GM18511 (cell line): ENCODE results near the gene FAM32A.

Source experiments
- ATAC-seq: cut with Tn5 transposase; IDR thresholded peaks from one replicate; pipeline ENCODE4 v1.9.1; 2021; ENCODE audit warnings: mild to moderate bottlenecking, moderate library complexity; ENCODE audit not compliant: unreplicated experiment

FAM32A gene

DNA sequence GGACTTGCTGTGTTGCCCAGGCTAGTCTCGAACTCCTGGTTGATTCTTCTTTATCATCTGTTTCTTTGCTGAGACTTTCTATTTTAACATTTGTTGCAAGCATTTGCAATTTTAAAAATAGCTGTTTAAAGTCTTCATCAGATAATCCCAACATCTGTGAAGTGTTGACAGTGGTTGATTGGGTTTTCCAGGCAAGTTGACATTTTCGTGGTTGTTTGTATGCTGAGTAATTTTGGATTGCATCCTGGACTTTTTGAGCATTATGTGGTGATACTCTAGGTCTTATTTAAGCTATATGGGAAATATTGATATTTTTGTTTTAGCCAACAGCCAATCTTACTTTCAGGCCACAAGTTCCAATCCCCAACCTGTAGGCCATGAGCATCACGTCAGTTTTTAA, 37.6 kb downstream of the FAM32A start:
- no peak for ATAC-seq

DNA sequence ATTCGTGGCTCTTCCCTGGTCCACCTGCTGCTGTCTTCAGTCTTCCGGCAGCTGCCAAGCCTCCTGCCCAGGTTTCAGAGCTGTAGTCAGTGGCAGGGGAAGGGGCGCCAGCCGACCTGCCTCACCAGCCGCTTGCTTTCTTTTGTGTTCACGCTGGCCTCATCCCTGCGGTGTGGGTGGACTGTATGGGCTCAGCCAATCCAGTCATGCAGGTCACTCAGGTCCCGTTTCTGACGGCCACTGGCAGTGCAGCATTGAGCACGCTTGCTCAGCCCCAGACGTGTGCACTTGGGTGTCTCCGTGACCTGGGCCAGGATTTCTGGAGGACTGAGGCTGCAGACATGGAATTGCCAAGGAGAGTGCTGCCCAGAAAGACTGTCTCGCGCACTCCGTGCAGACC, 38.5 kb downstream of the FAM32A start:
- no peak for ATAC-seq

DNA sequence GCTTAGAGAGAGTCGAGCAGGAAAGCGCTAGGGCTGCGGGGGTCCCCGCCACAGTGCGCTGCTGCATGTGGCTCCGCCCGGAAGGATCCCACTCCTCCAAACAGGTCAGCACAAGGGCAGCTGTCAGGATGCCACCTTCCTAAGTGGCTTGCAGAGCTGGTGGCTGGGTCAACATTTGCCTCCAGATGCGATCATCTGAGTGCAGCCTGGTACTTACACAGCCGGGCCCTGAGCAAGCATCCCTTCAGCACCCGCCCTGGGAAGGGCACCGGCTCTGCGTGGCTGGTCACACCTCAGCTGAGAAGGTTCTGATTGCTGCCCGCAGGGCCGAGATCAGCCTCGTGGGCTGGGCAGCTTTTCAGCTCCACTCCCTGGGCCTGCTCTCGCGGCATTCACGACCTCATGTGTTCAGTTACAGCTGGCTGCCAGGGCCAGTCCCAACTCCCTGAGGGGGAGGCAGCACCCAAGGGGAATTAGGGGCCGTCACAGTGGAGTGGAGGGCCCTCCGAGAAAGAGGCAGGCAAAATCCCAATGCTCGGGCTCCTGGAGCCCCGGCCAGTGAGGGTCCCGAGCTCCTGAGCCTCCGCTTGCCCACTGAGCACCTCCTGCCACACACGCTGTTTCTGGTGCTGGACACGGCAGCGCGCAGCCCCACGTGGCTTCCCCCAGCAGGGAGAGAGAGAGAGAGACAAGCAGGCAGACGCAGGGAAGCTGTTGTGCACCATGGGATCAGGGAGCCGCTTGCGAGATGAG, 39.3 kb downstream of the FAM32A start:
- ATAC-seq, result no peak

DNA sequence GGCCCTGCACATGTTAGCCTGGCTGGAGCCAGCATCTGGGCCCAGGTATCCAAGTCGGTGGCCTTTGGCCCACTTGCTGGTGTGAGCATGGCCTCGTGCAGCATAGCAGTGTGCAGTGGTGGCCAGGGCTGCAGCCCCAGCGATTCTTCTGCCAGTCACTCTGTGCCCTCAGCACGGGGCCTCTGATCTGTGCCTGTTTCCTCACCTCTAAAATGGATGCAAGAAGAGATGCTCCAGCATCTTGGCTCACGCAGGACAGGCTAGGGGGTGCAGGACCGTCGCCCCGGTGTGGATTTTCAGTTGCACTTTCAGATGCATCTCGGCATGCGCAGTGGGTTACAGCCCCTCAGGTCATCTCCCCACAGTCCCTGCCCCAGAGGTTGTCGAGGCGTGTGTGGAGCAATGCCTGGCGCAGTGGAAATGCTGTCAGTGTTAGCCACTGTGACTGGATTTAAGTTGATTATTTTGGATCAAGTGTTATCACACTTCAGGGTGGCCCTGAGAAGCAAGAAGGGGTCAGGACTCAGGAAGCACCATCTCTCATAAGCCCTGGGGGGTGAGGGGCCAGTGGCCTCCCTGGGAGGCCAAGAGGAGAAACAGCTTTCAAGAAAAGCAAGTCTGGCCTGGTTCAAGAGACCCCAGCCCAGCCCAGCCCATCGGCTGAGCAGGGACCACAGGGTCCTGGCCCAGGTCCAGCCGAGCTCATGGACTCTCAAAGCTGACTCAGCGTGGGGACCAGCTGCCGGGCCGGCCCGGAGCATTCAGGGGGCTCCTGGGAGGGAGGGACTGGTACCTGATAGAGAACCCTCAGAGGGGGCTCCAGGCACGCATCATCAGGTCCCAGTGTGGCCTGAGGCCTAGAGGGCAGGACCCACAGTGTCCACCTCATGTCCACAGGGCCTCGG, 40.3 kb downstream of the FAM32A start:
- ATAC-seq, result no peak

DNA sequence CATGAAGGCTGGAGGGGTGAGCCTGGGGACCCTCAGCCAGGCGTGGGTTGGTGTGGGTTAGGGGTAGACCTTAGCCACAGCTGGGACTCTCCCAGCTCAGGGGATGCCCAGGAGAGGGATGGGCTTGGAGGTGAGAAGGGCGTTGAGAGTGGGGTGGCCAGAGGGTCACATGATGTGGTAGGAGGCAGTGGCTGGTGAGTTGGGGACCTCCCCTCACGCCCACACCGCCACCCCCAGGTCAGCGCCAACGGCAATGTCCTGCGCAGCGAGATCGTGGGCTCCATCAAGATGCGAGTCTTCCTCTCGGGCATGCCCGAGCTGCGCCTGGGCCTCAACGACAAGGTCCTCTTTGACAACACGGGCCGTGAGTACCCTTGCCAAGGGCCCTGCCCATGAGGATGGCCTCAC, 41.0 kb downstream of the FAM32A start:
- ATAC-seq, result no peak

DNA sequence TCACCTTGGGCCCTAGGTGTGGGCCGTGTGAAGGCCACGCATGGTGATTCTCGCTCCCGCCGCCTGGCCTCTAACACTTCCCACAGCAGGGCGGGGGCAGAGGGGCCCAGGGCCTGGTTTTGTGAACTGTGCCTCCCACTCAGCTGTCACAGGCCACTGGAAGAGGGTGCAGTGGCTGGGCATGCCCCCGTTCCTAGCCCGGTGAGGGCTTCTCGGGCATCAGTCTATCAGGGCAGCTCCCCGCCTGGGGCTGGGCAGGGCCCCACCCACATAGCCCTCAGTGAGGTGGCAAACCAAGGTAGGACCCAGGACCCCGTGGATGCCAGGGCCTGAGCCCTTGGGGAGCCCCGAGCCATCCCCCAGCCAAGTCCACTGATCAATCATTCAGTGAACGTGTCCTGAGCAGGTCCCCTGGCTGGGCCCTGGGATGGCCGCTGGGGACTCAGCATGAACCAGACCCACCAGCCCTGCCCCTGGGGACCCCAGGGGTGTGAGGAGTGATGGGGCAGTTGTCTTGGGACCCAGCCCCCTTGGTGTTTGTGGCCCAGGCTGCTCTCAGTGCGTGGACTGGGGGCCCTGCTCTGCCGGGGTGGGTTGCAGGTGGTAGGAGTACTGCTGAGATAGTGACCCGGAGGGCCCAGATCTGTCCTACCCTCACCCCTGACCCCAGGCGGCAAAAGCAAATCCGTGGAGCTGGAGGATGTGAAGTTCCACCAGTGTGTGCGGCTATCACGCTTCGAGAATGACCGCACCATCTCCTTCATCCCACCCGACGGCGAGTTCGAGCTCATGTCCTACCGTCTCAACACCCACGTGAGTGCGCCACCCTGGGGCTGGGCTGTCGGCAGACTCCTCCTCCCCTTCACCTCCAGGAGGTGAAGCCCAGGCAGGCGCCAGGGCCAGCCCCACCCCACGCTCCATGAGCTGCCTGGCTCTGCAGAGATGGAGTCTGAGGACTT, 41.9 kb downstream of the FAM32A start:
- no peak for ATAC-seq

DNA sequence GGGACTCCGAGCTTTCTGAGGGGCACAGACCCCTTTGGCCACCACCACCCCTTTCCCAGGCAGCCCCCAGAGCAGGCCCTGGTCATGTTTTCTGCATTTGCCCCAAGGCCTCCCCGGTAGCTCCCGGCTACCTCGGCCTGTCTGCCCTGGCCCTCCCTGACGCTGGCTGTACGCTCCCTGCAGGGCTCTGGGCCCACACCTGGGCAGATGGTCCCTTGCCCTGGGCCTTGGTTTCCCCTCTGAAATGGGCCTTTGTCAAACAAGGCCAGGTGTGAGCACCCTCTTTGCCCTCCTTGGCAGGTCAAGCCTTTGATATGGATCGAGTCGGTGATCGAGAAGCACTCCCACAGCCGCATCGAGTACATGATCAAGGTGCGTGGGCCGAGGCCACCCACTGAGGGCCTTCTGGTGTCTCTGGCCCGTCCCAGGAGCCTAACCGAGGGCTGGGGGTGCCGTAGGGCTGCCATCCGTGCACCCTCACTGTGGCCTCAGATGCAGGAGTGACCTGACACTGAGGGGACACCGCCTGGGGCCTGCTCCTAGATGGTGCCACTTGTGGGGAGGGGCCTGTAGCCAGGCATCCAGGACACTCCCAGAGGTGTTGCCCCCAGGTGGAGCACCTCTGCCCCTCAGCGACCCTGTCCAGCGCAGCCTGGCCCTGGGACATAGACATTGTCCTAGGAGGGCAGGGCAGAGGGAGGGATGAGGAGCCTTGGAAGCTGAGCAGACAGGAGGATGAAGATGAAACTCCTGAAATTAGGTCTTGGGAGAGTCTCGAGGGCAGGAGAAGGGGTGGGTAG, 42.8 kb downstream of the FAM32A start:
- no peak for ATAC-seq

DNA sequence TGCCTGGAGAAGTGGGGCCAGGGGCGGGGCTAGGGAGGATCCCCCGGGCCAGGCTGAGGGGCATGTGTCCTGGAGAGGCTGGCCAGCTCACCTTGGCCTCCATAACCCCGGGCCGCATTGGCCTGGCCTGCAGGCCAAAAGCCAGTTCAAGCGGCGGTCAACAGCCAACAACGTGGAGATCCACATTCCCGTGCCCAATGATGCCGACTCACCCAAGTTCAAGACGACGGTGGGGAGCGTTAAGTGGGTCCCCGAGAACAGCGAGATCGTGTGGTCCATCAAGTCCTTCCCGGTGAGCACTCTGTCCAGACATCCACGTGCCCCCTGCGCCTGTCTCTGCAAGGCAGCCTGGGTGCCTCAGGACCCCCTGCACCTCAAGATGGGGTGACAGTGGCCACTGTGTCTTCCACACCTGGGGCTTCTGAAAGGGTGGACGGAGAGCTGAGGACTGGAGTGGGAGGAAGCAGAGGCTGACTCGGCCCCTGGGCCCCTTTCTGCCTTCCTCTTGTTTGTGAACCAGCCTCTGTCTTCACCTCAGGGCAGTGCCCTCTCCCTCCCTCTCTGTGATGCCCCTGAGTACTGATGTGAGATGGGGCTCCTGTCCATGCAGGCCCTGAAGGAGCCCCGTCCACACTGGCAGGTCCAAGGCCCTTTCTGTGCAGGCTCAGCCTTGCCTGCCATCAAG, 43.6 kb downstream of the FAM32A start:
- ATAC-seq, result no peak

DNA sequence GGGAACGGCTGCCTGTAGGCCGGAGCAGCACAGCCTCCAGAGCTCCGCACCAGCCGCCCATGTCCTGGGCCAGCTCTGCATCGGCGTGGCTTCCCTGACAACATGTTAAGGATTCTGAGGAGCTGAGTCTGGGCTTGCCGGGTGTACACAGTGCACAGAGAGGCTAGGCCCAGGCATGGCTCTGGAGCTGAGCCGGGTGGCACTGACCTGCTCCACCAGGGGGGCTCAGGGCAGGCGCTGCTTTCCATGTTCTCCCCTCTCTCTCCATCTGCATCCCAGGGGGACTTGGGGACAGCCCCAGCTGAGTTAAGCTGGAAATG, 44.1 kb downstream of the FAM32A start:
- no peak for ATAC-seq

DNA sequence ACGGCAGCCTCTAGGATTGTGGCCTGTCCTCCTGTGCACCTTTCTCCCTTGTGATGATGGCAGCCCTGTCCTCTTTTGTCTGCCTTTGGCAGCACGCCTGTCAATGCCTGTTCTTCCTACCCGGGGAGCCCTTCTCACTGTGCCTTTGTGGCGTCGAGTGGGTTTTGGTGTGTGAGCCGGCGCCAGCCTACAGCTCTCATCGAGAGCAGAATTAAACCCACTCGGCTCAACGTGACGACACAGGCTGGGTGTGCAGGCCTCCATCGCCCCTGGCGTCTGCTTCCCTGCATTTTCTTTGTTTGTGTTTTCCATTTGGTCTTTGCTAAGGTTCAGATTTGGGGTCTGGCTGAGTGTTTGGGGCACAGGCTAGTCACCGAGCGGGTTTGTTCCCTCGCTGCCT, 46.9 kb downstream of the FAM32A start:
- no peak for ATAC-seq

DNA sequence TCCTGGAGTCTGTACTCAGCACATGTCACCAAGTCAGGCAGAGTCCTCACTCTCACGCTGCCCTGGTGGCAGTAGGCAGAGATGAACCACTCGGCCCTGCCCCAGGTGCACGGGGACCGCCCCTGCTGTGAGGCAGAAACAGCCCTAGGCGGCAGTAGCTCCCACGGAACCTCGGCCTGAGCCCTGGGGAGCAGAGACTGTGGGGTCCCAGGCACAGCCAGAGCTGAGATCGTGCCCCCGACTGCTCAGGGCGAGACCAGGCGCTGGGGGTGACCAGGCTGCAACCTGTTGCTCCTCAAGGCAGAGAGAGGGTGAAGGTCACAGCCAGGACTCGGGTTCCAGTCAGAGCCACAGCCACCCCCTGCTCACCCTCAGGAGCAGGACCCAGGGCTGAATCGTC, 47.4 kb downstream of the FAM32A start:
- no peak for ATAC-seq

DNA sequence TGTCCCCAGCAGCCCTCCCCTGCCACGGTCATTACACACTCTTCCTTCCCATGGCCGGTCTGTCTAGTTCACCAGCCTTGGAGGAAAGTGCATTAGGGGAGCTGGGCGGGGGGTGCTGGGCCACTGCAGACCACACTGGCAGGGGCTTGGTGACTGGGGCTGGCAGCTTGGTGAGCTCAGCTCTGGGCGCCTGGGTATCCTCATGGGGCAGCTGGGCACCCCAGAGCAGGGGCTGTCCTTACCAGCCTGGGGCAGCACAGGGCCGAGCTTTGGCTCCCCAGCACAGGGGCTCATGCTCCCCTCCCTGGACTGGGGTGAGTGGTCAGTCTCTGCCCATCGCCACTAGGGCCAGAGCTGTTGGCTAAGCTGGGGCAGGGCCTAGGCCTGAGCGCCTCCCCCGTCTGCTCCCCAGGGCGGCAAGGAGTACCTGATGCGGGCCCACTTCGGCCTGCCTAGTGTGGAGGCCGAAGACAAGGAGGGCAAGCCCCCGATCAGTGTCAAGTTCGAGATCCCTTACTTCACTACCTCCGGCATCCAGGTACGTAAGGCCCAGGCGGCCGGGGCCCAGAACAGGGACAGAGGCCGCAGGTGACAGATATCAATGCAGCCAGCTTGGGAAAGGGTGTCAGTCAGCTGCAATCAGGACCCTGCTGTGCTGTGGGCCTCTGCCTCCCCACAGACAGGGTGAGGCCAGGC, 48.0 kb downstream of the FAM32A start:
- no peak for ATAC-seq

DNA sequence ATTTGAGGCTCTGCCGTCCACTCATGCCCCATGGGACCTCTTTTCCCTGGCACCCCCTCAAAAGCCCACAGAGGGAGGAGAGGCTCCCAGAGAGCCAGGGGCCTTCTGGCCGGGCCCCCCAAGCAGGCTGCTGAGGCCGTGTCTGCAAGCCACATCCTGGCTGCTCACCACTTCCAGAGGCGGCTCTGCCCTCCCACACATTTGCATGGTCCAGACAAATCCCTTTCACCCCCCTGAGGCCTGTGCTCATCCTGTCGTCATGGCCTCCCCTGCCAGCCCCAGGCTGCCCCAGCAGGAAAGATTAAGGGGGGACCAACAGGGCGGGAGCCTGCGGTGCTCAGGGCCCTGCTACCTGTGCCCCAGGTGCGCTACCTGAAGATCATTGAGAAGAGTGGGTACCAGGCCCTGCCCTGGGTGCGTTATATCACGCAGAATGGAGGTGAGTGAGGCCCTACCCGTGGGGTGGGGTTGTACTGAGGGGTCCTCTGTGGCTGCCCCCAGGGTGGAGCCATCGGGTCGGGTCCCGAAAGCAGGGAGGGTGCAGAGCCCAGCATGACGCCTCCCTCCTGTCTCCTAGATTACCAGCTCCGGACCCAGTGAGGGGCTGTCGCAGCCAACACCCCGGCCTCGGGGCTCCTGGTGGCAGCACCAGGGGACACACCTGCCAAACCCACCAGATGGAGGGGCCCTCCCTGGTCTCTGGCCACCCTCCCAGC, 48.8 kb downstream of the FAM32A start:
- ATAC-seq, result no peak

DNA sequence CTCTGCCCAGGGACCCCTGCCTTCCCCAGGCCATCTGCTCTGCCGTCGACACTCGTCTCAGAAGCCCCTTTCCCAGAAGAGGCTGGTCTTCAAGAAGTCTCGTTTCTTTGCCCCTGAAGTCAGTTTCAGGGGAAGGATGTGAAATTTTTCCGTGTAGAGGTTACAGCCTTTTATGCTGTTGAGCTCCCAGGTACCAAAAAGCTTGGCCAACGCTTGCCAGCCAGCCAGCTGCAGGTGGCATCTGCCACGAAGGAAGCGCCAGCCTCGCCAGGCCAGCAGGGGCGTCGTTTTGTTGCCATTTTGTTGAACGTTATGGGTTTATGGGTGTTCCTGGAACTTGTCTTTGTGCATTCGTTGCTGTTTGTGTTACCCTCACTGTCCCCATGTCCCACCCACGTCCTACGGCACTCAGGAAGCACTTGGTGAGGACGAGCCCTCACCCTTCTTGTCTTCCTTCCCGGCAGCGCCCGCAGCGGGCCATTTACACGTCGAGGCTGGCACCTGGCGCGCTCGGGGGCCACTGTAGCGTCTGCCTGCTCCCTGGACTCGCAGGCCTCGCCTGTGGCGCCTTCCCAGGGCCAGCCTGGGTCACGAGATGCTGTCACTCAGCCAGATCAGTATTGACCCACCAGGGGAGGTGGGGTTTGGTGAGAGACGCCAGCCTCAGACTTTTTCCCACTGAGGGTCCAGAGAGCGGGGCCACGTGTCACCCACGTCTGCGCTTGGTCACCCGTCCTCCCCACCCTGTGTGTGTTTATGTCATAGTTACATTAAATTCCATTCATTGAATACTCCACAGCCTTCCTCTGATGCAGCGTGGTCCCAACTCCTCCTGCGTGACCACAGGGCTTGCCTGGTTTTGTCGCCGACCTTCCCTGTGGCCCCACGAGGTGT, 49.6 kb downstream of the FAM32A start:
- no peak for ATAC-seq

DNA sequence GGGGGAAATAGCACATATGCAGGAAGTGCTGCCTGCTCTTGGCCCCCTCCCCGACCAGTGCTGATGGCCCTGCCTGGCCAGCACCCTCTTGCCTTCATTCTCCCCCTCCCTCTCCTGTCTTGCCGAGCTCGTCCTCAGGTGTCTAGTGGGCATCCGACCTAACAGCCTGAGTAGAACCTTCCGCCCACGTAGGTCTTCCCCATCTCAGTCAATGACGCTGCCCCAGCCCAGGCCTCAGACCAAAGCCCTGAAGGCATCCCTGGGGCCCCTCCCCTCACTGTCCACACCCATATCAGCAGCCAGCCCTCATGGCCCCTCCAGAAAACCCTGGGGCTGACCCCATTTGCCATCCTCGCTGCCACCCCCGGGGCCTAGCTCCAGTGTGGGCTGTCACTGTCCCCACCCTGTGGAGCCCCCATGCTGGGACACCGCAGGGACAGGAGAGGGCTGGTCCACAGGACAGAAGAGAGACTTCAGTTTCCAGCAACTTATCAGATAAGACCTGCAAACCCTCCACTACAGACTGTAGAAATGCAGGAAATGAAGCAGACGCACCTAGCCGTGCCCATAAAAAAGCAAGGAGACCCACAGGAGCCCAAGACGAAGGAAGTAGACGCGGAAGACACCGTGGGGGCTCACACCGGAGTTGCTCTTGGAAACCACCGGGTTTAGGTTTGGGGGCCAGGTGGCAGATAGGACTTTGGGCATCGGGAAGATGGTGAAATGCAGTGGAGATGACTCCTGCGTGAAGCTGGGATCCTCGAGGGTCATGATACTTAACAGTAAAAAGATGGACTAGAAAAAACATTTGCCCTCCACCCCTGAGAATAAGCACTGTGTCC, 50.8 kb downstream of the FAM32A start:
- no peak for ATAC-seq
